ENCODE results near the gene TSHZ3.

TSHZ3 gene

DNA sequence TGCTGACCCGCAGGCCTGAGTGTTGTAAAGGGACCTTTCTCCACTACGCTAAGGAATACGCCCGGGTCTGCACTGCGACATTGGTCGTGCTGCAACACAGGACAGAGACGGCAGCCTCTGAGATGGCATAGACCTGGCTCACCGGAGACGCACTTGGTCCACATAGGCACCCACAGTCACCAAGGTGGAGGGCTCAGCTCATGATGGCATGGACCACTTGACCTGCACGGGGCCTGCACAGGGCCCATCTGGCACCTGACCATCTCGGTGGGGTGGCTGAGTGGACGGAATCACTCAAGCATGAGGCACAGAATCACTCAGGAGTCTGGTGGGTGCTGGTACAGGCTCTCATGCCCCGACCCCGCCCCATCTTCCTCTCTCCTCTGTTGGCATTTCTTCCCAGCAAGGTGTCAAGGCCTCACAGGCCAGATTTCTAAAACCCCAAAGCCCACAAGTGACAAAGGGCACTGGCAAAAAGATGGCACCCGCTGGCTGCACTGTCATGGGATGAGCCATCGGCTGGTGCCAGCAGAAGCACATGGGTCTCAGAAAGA lies 45.9 kb downstream of the TSHZ3 start:
- DNase-seq (ENCODE audit: extremely low spot score): no peak
- POLR2A ChIA-PET: no interaction called here
- CTCF ChIA-PET: no interaction called here
- TF ChIP-seq, protein P1, sequence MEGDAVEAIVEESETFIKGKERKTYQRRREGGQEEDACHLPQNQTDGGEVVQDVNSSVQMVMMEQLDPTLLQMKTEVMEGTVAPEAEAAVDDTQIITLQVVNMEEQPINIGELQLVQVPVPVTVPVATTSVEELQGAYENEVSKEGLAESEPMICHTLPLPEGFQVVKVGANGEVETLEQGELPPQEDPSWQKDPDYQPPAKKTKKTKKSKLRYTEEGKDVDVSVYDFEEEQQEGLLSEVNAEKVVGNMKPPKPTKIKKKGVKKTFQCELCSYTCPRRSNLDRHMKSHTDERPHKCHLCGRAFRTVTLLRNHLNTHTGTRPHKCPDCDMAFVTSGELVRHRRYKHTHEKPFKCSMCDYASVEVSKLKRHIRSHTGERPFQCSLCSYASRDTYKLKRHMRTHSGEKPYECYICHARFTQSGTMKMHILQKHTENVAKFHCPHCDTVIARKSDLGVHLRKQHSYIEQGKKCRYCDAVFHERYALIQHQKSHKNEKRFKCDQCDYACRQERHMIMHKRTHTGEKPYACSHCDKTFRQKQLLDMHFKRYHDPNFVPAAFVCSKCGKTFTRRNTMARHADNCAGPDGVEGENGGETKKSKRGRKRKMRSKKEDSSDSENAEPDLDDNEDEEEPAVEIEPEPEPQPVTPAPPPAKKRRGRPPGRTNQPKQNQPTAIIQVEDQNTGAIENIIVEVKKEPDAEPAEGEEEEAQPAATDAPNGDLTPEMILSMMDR (IDR thresholded peaks at IDR 0.05; ENCODE audit: control extremely low read depth, extremely low read depth, low read depth, missing control alignments): no peak

DNA sequence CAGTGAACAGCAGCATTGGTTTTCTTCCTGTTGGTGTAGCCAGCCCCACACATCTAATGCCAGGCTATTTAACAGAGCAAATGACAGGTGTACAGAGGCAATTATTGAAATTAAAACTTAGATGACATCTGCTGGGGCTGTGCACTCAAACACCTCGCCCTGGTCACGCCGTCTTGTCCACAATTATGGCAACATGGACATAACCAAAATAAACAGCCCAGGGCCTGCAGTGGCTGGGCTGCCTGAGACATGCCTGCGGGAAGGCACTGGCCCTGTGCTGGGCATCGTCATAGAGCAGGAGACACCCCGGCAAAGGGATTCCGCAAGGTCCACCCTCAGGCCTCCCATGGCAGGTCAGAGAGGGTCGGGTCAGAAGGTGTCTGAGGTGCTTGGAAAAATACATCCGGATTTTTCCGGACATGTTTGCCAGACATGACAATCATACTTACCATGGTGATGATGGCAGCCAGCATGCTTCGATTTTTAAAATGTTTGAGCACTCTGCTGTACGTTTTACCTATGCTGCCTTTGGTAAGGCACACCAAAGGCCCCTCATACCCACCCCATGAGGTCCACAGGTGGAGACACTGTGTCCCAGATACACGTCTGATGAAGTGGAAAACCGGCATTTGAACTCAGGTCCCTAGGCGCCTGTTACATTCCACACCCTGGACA lies 47.8 kb downstream of the TSHZ3 start:
- TF ChIP-seq, protein P1 (IDR thresholded peaks at IDR 0.05; ENCODE audit: control extremely low read depth, extremely low read depth, low read depth, missing control alignments): no peak
- no peak for DNase-seq (ENCODE audit: extremely low spot score)
- ChIA-PET POLR2A (no interaction called here), CTCF (no interaction called here)

DNA sequence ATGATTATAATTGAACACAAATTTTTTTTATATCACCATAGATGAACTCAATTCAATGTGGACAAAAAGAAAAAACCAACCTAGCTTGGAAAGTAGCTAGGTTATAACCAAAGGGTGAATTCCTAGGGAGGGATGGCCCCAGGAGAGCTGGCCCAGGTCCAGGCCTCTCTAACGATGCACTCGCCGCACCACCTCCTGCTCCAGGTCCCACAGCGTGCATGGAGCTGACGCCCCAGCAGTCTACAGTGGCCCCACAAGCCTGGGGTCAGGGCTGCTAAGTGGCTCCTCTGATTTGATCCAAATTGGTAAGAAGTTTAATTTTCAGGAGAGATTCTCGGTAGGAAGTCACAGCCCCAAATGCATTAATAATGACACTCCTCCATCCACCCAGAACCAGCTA lies 48.8 kb downstream of the TSHZ3 start:
- ChIA-PET CTCF (no interaction called here), POLR2A (no interaction called here)
- DNase-seq (ENCODE audit: extremely low spot score): no peak
- TF ChIP-seq, protein P1 (IDR thresholded peaks at IDR 0.05; ENCODE audit: control extremely low read depth, extremely low read depth, low read depth, missing control alignments): no peak

DNA sequence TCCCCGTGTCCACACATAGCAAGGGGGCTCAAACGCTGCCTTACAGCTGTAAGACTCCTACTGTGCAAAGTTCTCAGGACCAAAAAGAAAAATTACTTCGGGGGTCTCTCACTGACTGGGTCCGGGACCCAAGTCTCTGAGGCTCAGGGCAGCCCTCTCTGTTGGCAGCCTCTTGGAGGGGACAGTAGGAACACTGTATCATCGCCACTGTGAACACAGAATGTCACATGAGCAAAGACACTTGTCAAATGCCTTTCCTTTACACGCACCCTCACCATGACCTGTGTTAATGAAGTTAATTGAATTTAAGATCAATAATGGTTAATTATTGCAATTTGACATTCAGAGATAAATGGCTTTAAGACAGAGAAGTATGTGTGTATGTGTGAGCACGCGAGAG lies 49.6 kb downstream of the TSHZ3 start:
- CTCF ChIA-PET: no interaction called here
- POLR2A ChIA-PET: no interaction called here
- TF ChIP-seq, protein P1 (IDR thresholded peaks at IDR 0.05; ENCODE audit: control extremely low read depth, extremely low read depth, low read depth, missing control alignments): no peak
- no peak for DNase-seq (ENCODE audit: extremely low spot score)

DNA sequence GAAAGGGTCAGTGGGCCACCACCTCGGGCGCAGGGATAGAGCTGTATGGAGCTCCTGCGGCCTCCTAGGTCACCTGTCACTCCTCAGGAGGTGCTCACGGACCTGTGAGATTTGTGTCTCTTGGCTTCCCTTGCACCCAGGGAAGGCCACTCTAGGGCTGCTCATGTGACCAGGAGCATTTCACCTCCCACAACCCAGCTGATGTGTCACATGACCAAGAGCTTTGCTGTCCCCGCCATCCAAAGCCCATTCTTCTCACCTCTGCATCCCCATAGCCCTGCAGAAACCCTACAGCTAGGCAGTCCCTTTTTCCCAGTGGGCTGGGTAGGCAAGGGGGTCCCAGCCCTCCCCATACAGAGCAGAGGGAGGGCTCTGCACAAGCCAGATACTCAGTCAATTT lies 51.2 kb downstream of the TSHZ3 start:
- CTCF ChIA-PET: interaction anchor here (1.0 kb wide), 1 partner anchor 13 kb away, joined by 3 read pairs; no protein-coding TSS in a partner anchor
- TF ChIP-seq, protein P1 (IDR thresholded peaks at IDR 0.05; ENCODE audit: control extremely low read depth, extremely low read depth, low read depth, missing control alignments): no peak
- DNase-seq (ENCODE audit: extremely low spot score): no peak
- POLR2A ChIA-PET: no interaction called here

DNA sequence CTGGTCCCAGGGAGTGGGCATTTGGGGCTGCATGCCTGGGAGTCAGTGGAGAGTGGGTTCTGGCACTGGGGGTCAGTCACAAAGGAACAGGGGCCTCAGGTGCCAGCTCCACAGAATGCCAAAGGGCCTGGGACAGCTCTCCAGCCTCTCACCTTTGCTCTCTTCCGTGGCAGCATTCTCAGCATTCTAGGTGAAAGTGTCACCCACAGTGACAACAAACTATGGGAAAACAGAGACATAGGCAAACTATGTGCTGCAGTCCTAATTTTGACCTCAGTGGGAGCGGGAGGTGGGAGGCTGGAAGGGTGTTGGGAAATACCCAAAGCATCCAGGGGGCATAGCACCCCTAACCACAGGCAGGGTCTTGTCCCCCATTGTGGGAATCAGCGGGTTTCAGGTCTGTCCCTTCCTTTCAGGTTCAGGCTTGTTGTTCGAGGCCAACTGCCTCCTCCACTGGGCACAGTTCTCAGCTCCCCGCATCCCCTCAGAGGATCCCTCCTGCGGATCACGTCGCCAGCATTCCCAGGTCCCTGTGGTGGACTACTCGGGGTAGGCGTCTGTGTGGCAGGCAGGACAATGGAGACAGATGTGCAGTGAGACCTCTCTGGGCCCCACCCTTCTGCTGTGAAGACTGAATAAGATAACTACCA lies 52.4 kb downstream of the TSHZ3 start:
- TF ChIP-seq, protein P1 (IDR thresholded peaks at IDR 0.05; ENCODE audit: control extremely low read depth, extremely low read depth, low read depth, missing control alignments): no peak
- POLR2A ChIA-PET: no interaction called here
- CTCF ChIA-PET: interaction anchor here (1.0 kb wide), 1 partner anchor 12 kb away, joined by 3 read pairs; no protein-coding TSS in a partner anchor

More for the DNA sequence above, 52.4 kb downstream of the TSHZ3 start:
- no peak for DNase-seq (ENCODE audit: extremely low spot score)
